Fibroblast of villous mesenchyme (primary cell): ENCODE data around the gene NSG1. TPM values are rescaled to one million over a fixed set of nuclear protein-coding genes. Genes with fewer than 3 reads are reported as not detected.
"Not testable (repeated sequence)": the region's sequence is repeated elsewhere in the genome, so short reads cannot be mapped to it uniquely, and the experiment has no call there.

Experiments
- DNase-seq: peaks from one replicate; pipeline ENCODE4 v3.0.0-alpha.2; 2010; ENCODE audit warnings: low read depth
- H3K4me3 ChIP-seq: 2 replicates; pipeline ENCODE4 v1.5.1; 2011; ENCODE audit warnings: low read depth, mild to moderate bottlenecking, low read length
- total RNA-seq: library from RNA; depleted of rRNA; stranded (reverse); fragments of >200 nt; gene quantifications from 2 replicates; pipeline ENCODE4 v1.2.3, GENCODE V29; 2012
- TF ChIP-seq, protein P1 (sequence below): IDR thresholded peaks from 2 replicates; pipeline ENCODE4 v1.5.1; 2012; ENCODE audit warnings: low read depth, mild to moderate bottlenecking, low read length; ENCODE audit not compliant: insufficient read depth

NSG1 gene
- total RNA-seq, 1 donor: 0.86 TPM

- DNase-seq: no peak
- TF ChIP-seq, protein P1, sequence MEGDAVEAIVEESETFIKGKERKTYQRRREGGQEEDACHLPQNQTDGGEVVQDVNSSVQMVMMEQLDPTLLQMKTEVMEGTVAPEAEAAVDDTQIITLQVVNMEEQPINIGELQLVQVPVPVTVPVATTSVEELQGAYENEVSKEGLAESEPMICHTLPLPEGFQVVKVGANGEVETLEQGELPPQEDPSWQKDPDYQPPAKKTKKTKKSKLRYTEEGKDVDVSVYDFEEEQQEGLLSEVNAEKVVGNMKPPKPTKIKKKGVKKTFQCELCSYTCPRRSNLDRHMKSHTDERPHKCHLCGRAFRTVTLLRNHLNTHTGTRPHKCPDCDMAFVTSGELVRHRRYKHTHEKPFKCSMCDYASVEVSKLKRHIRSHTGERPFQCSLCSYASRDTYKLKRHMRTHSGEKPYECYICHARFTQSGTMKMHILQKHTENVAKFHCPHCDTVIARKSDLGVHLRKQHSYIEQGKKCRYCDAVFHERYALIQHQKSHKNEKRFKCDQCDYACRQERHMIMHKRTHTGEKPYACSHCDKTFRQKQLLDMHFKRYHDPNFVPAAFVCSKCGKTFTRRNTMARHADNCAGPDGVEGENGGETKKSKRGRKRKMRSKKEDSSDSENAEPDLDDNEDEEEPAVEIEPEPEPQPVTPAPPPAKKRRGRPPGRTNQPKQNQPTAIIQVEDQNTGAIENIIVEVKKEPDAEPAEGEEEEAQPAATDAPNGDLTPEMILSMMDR: no peak
- no peak overlapping the region for H3K4me3 ChIP-seq
These were observed 31.0 kb downstream of the NSG1 start for GRCh38 chr4:4417886-4418285.

DNA sequence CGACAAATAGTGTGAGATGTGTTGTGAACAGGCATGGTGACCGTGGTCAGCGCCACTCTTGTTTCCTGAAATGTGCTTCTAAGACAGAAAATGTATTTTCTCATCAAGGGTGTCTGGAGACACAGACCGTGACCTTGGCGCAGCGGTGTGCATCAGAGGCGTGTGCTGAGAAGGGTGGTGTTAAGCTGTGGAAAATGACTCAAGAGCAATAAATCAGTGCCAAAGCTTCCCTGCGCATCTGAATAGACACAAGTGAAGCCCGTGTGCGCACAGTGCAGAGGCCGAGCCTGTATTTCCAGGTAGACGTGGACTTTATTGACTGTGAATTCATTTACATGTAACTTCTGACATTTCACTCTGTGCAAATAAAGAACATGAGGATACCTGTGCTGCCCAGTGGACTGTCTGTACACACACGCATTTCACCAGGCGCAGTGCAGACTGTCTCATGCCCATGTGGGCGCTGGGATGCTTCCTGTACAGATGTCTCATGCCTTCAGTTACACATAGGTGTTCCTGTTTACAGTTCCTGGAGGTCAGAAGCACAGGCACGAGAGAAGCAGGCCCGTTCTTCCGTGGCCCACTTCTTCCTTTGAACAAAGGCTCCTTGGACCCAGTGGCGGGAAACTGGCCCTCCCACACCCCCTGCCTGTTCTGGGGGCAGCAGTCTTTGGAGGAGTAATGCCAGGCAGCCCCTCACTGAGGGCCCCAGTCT, 31.9 kb downstream of the NSG1 start:
- TF ChIP-seq, protein P1: no peak

DNA sequence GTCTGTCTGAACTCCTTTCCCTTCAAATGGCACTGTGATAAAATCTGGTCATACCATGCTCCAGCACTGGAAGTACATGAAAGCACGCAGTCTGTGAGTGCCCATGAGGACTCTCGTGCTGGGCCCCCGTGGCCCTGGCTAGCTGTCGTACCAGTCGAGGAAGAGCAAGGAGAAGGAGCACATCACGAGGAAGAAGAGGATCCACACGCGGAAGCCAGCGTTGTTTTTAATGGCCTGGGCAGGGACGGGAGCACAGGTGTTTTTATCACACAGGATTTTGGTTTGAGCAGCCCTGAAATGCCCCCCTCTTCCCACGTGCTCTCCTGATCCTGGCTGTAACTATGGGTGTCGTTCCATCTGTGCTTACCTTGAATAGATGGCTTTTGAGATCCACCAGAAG, 33.0 kb downstream of the NSG1 start:
- H3K4me3 ChIP-seq: no peak overlapping the region
- no peak for DNase-seq
- TF ChIP-seq, protein P1: no peak

More for the DNA sequence above, 31.9 kb downstream of the NSG1 start:
- no peak overlapping the region for H3K4me3 ChIP-seq
- DNase-seq: no peak

GRCh38 chr4:4420421-4420820, 33.5 kb downstream of the NSG1 start:
- DNase-seq: no peak
- no peak overlapping the region for H3K4me3 ChIP-seq
- TF ChIP-seq, protein P1: no peak

DNA sequence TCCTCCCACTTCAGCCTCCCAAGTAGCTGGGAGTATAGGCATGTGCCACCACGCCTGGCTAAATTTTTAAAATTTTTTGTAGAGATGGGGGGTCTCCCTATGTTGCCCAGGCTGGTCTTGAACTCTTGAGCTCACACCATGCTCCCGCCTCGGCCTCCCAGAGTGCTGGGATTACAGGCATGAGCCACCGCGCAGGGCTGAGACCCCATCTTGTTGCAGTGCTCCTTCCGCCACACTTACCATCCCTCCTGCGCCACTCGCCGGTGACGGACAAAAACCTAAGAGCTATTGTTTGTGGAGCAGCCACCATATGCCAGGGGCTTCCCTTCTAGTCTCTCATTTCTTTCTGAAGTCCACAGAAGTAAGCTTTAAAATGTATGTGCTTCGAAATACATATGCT, 34.5 kb downstream of the NSG1 start:
- H3K4me3 ChIP-seq: no peak overlapping the region
- DNase-seq: no peak
- TF ChIP-seq, protein P1: no peak

- not testable (repeated sequence) for H3K4me3 ChIP-seq, DNase-seq
These were observed 35.2 kb downstream of the NSG1 start for GRCh38 chr4:4422117-4422516.

DNA sequence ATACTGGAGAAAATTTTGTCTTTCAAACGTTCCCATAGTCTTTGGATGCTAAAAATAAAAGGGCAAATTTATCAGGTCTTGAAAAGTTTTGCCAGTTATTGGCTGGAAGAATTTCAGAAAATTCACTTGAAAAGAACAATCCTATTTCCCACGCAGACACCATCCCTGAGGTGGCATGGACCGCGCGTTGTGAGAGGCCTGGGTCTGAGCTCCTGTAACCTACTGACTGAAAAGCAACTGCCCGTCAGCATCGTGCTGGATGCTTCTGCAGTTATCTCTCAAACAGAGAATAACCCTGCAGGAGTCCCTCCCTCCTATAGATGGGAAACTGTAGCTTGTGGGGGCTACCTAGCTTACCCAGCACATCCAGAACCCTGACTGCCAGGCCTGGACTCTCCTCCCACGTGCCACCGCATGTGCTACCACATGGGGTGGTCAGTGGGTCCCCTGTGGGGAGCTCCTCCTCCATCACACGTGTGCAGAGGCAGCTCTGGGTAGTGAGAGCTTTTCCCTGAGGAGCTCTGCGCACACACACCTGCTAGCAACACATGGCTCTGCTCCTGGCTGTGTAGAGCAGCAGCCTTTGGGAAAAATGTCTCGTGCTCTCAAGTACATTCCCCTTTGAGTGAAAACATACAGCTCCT, 36.1 kb downstream of the NSG1 start:
- no peak for DNase-seq
- TF ChIP-seq, protein P1: no peak

More for the DNA sequence above, 36.1 kb downstream of the NSG1 start:
- H3K4me3 ChIP-seq: no peak overlapping the region
